Ascending aorta (tissue), 2 donors: ENCODE results near the gene FARP2. TPM values are rescaled to one million over a fixed set of nuclear protein-coding genes. Genes with fewer than 3 reads are reported as not detected.
"Not testable (repeated sequence)": the region's sequence is repeated elsewhere in the genome, so short reads cannot be mapped to it uniquely, and the experiment has no call there.

Experiments used
- DNase-seq, 2 donors: peaks; one replicate each; pipeline ENCODE4 v3.0.0-alpha.2; 2019; ENCODE audit warnings: low spot score in 2 of 2
- H3K27ac ChIP-seq, 2 donors: fragments of 200-600 bp; sonication (generic); one replicate each; pipeline ENCODE4 v1.5.1; 2016 to 2017; ENCODE audit warnings: mild to moderate bottlenecking in 1 of 2
- H3K27me3 ChIP-seq: fragments of 200-600 bp; sonication (generic); one replicate; pipeline ENCODE4 v1.5.1; 2017
- H3K36me3 ChIP-seq, 2 donors: fragments of 200-600 bp; sonication (generic); one replicate each; pipeline ENCODE4 v1.5.1; 2016
- H3K4me1 ChIP-seq, 2 donors: fragments of 200-600 bp; sonication (generic); one replicate each; pipeline ENCODE4 v1.5.1; 2016 to 2017; ENCODE audit warnings: mild to moderate bottlenecking in 1 of 2
- H3K4me3 ChIP-seq, 2 donors: fragments of 200-600 bp; sonication (generic); one replicate each; pipeline ENCODE4 v1.5.1; 2016 to 2017; ENCODE audit warnings: mild to moderate bottlenecking in 1 of 2
- H3K9me3 ChIP-seq, 2 donors: fragments of 200-600 bp; sonication (generic); one replicate each; pipeline ENCODE4 v1.5.1; 2016
- intact Hi-C: fragments of 100-400 bp; cut with DNase I; formaldehyde crosslinking; loops from one replicate; pipeline ENCODE4 v1.15.1; 2023
- total RNA-seq: library from RNA; depleted of rRNA; stranded (reverse); fragments of >200 nt; gene quantifications from one replicate; pipeline ENCODE4 v1.1.0, GENCODE V29; 2016
- TF ChIP-seq, protein P1 (sequence below), 3 experiments: fragments of 200-600 bp in 2 of 3; fragments of 450-650 bp in 1 of 3; sonication (generic) in 2 of 3; IDR thresholded peaks; one replicate each; pipeline ENCODE4 v1.5.1; 2016 to 2019; ENCODE audit warnings: antibody characterized with exemption in 3 of 3, mild to moderate bottlenecking in 1 of 3, moderate library complexity in 1 of 3

FARP2 gene
- total RNA-seq, 1 donor from 2014 or later, result 19.6 TPM

DNA sequence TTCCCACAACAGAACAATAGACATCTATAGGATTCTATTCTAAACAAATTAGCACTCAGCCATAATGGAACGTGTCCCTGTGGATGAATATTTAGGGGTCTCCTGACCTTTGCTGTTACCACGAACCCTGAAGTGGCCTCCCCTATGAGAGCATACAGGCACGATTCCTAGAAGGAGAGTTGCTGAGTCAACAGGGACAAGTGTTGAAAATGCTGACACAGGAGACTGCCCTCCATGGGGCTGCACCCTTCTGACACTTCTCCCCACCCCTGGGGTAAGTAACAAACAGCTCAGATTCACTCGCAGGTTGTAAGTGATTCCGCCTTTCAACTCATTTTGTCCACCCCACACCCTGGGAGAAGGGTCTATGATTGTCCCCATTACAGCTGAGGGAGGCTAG is 166.4 kb downstream of the FARP2 start:
- intact Hi-C loops, result no loop called here
- no peaks in the 10 kb centered on the region for H3K36me3 ChIP-seq

DNA sequence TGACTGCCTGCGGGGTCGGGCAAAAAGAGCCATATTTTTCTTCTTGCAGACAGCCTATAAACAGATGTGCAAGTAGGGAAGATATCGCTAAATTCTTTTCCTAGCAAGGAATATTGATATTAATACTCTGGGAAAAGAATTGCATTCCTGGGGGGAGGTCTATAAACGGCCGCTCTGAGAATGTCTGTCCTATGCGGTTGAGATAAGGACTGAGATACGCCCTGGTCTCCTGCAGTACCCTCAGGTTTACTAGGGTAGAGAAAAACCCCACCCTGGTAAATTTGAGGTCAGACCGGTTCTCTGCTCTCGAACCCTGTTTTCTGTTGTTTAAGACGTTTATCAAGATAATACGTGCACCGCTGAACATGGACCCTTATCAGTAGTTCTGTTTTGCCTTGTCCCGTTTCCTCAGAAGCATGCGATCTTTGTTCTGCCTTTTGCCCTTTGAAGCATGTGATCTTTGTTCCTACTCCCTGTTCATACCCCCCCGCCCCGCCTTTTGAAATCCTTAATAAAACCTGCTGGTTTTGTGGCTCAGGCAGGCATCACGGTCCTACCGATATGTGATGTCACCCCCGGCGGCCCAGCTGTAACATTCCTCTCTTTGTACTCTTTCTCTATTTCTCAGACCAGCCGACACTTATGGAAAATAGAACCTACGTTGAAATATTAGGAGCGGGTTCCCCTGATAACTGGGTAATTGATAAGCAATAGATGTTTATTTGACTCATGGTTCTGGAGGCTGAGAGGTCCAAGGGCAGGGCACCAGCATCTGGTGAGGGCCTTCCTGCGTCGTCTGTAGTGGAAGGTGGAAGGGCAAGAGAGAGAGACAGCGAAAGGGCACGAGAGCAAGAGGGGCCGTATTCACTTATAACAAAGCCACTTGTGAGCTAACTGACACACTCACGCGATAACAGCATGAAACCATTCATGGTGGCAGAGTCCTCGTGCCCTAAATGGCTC is 170.0 kb downstream of the FARP2 start:
- H3K36me3 ChIP-seq, H3K27me3 ChIP-seq, H3K9me3 ChIP-seq, H3K4me1 ChIP-seq, H3K27ac ChIP-seq, intact Hi-C loops, DNase-seq, H3K4me3 ChIP-seq: not testable (repeated sequence)

More for the DNA sequence above, 166.4 kb downstream of the FARP2 start:
- DNase-seq, result no peak
- no peaks in the 10 kb centered on the region for H3K27me3 ChIP-seq
- no peaks in the 10 kb centered on the region for H3K9me3 ChIP-seq
- TF ChIP-seq, protein P1, sequence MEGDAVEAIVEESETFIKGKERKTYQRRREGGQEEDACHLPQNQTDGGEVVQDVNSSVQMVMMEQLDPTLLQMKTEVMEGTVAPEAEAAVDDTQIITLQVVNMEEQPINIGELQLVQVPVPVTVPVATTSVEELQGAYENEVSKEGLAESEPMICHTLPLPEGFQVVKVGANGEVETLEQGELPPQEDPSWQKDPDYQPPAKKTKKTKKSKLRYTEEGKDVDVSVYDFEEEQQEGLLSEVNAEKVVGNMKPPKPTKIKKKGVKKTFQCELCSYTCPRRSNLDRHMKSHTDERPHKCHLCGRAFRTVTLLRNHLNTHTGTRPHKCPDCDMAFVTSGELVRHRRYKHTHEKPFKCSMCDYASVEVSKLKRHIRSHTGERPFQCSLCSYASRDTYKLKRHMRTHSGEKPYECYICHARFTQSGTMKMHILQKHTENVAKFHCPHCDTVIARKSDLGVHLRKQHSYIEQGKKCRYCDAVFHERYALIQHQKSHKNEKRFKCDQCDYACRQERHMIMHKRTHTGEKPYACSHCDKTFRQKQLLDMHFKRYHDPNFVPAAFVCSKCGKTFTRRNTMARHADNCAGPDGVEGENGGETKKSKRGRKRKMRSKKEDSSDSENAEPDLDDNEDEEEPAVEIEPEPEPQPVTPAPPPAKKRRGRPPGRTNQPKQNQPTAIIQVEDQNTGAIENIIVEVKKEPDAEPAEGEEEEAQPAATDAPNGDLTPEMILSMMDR (IDR thresholded peaks at IDR 0.05), result no peak
- no peak overlapping the region for H3K4me3 ChIP-seq
- no peak overlapping the region for H3K27ac ChIP-seq
- H3K4me1 ChIP-seq, result no peaks in the 10 kb centered on the region

DNA sequence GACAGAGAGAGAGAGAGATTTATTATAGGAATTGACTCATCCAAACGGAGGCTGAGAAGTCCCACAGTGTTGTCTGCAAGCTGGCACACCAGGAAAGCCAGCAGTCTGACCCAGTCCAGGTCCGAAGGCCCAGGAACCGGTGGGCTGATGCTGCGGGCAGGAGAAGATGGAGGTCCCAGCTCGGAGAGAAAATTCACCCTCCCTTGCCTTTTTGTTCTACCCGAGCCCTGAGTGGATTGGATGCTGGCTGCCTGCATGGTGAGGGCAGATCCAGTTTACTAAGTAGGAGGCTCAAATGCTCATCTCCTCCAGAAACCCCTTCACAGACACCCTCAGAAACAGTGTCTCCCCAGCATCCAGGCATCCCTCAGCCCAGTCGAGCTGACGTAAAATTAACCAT is 174.5 kb downstream of the FARP2 start:
- Histone ChIP-seq H3K4me3 (no peak overlapping the region), H3K36me3 (no peaks in the 10 kb centered on the region), H3K9me3 (no peaks in the 10 kb centered on the region), H3K27ac (no peak overlapping the region), H3K27me3 (no peaks in the 10 kb centered on the region), H3K4me1 (no peaks in the 10 kb centered on the region)
- no peak for DNase-seq
- intact Hi-C loops, result no loop called here
- TF ChIP-seq, protein P1 (IDR thresholded peaks at IDR 0.05), result no peak

DNA sequence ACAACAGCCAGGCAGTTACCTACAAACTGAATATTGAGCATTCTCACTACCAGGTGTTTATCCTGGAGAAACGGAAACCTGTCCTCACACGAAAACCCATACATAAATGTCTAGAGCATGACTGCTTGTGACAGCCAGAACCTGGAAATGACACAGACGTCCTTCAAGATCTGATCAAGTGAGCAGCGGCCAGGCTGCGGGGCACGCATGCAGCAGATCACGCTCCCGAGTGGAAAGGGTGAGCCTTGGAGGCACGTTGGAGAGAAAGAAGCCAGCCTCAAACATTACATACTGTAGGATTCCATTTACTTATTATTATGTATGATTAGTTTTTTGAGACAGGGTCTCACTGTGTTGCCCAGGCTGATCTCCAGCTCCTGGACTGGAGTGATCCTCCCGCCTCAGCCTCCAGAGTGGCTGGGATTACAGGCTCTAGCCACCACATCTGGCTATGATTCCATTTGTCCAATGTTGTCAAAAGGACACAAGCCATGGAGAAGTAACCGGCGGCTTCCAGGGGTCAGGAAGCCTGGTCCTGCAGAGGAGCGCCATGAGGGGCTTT is 175.2 kb downstream of the FARP2 start:
- no peaks in the 10 kb centered on the region for H3K36me3 ChIP-seq
- intact Hi-C loops, result no loop called here
- H3K4me1 ChIP-seq, result no peaks in the 10 kb centered on the region
- no peak overlapping the region for H3K4me3 ChIP-seq
- TF ChIP-seq, protein P1 (IDR thresholded peaks at IDR 0.05), result no peak
- DNase-seq, result no peak
- no peak overlapping the region for H3K27ac ChIP-seq
- H3K27me3 ChIP-seq, result no peaks in the 10 kb centered on the region
- H3K9me3 ChIP-seq, result no peaks in the 10 kb centered on the region

DNA sequence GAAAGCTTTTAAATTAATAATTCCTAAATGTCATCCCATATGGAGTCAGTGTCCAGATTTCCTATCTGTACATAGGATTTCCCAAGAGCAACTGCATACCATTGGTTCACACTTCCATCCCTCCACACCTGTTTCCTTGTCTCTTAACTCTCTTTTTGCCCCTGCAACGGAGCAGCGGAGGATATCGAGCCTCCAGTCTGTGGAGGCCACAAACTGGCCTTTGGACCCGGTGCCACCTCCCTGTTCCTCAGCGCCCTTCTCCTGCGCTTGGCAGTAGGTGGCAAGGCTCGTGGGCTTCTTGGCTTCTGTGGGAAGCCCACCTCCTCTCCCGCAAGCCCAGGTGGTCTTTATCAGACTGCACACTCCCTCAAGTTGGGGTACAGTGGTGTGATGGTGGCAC is 176.1 kb downstream of the FARP2 start:
- TF ChIP-seq, protein P1 (IDR thresholded peaks at IDR 0.05), result no peak
- no peak for DNase-seq
- H3K9me3 ChIP-seq, result no peaks in the 10 kb centered on the region
- no peak overlapping the region for H3K27ac ChIP-seq
- intact Hi-C loops, result no loop called here
- no peak overlapping the region for H3K4me3 ChIP-seq
- H3K4me1 ChIP-seq, result no peaks in the 10 kb centered on the region
- H3K36me3 ChIP-seq, result no peaks in the 10 kb centered on the region
- no peaks in the 10 kb centered on the region for H3K27me3 ChIP-seq
